Measurements from ENCODE around the gene FOXJ3. TPM values are rescaled to one million over a fixed set of nuclear protein-coding genes. Genes with fewer than 3 reads are reported as not detected.

The FOXJ3 gene
- total RNA-seq, 1 experiment from 2014 or later = 51.4 TPM

DNA sequence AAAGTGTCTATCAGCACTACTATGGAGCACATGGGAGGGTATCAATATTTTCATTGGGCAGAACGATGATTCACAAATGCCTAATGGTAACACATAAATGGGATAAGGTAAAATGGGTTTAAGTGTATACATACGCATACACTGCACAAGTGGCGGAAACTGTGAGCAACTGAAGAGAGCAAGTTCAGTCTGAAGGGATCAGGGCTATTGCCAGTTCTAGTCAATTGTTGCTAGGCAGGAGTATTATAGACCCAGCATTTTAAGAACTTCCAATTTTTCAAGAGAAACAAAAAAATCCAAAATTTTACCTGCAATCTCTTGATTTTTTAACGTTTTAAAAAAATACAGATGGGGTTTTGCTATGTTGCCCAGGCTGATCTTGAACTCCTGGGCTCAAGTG, 23.1 kb downstream of the FOXJ3 start:
- no peak for DNase-seq
- H3K4me1 Mint-ChIP-seq (ENCODE audit: low read depth, unreplicated experiment) = peaks cover 42% of the 10 kb centered on the region
- TF ChIP-seq CTCF (IDR thresholded peaks at IDR 0.05; ENCODE audit: unreplicated experiment) = no peak
- intact Hi-C loops (cut with micrococcal nuclease; ENCODE audit: unreplicated experiment) = no loop called here
- no peak overlapping the region for H3K4me3 Mint-ChIP-seq (ENCODE audit: low read depth, unreplicated experiment)
- H3K9me3 Mint-ChIP-seq (ENCODE audit: low read depth, unreplicated experiment) = no peaks in the 10 kb centered on the region
- CTCF ChIA-PET = no interaction called here
- no peaks in the 10 kb centered on the region for H3K36me3 Mint-ChIP-seq (ENCODE audit: insufficient read depth, unreplicated experiment)
- H3K27ac Mint-ChIP-seq (ENCODE audit: unreplicated experiment) = no peak overlapping the region
- H3K27me3 Mint-ChIP-seq (ENCODE audit: unreplicated experiment) = no peaks in the 10 kb centered on the region
- BruUV-seq (replicated peaks) = no TSS peak

GRCh38 chr1:42311138-42311537, 23.9 kb downstream of the FOXJ3 start:
- no TSS peak for BruUV-seq (replicated peaks)
- TF ChIP-seq CTCF (IDR thresholded peaks at IDR 0.05; ENCODE audit: unreplicated experiment) = no peak
- DNase-seq = no peak
- Mint-ChIP-seq H3K4me3 (ENCODE audit: low read depth, unreplicated experiment) (no peak overlapping the region), H3K9me3 (ENCODE audit: low read depth, unreplicated experiment) (no peaks in the 10 kb centered on the region), H3K4me1 (ENCODE audit: low read depth, unreplicated experiment) (peaks cover 35% of the 10 kb centered on the region), H3K27me3 (ENCODE audit: unreplicated experiment) (no peaks in the 10 kb centered on the region), H3K27ac (ENCODE audit: unreplicated experiment) (no peak overlapping the region), H3K36me3 (ENCODE audit: insufficient read depth, unreplicated experiment) (no peaks in the 10 kb centered on the region)
- CTCF ChIA-PET = interaction anchor here (0.6 kb wide), 1 partner anchor 46 kb away, joined by 3 read pairs; no protein-coding TSS in a partner anchor
- intact Hi-C loops (cut with micrococcal nuclease; ENCODE audit: unreplicated experiment) = no loop called here

DNA sequence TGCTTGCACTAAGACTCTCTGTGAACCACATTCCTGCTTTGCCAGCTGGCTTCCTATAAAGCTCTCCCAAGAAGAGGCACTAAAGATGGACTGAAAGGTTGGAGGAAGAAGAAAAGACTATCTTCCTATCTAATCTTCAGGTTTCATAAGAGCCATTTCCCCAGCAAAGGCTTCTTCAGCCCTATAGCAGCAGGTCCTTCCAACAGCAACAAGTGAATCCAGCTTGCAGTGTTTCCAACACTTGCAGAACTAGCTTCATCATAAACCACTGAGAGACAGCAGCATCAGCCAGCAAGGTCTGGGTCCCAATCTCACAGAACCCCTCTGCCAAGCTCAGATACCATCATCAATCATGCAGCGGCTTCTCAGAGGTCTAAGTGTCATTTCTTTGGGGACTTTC, 28.1 kb downstream of the FOXJ3 start:
- BruUV-seq (replicated peaks) = no TSS peak
- Mint-ChIP-seq H3K4me3 (ENCODE audit: low read depth, unreplicated experiment) (no peak overlapping the region), H3K27ac (ENCODE audit: unreplicated experiment) (no peak overlapping the region), H3K27me3 (ENCODE audit: unreplicated experiment) (no peaks in the 10 kb centered on the region), H3K4me1 (ENCODE audit: low read depth, unreplicated experiment) (peaks cover 7% of the 10 kb centered on the region), H3K9me3 (ENCODE audit: low read depth, unreplicated experiment) (peaks cover 4% of the 10 kb centered on the region), H3K36me3 (ENCODE audit: insufficient read depth, unreplicated experiment) (peaks cover 1% of the 10 kb centered on the region)
- intact Hi-C loops (cut with micrococcal nuclease; ENCODE audit: unreplicated experiment) = loop anchor here (10.0 kb wide), 1 partner anchor 58 kb away; no protein-coding TSS in a partner anchor
- CTCF ChIA-PET = interaction anchor here (1.1 kb wide), 1 partner anchor 9 kb away, joined by 3 read pairs; no protein-coding TSS in a partner anchor
- no peak for TF ChIP-seq CTCF (IDR thresholded peaks at IDR 0.05; ENCODE audit: unreplicated experiment)
- DNase-seq = no peak

- no TSS peak for BruUV-seq (replicated peaks)
- H3K27ac Mint-ChIP-seq (ENCODE audit: unreplicated experiment) = no peak overlapping the region
- DNase-seq = no peak
- CTCF ChIA-PET = no interaction called here
- no peak overlapping the region for H3K4me3 Mint-ChIP-seq (ENCODE audit: low read depth, unreplicated experiment)
- H3K4me1 Mint-ChIP-seq (ENCODE audit: low read depth, unreplicated experiment) = peaks cover 7% of the 10 kb centered on the region
- TF ChIP-seq CTCF (IDR thresholded peaks at IDR 0.05; ENCODE audit: unreplicated experiment) = no peak
- intact Hi-C loops (cut with micrococcal nuclease; ENCODE audit: unreplicated experiment) = loop anchor here (10.0 kb wide), 1 partner anchor 59 kb away; no protein-coding TSS in a partner anchor
- H3K36me3 Mint-ChIP-seq (ENCODE audit: insufficient read depth, unreplicated experiment) = peaks cover 5% of the 10 kb centered on the region
- H3K27me3 Mint-ChIP-seq (ENCODE audit: unreplicated experiment) = no peaks in the 10 kb centered on the region
- peaks cover 10% of the 10 kb centered on the region for H3K9me3 Mint-ChIP-seq (ENCODE audit: low read depth, unreplicated experiment)
Measured at GRCh38 chr1:42305639-42306038, 29.4 kb downstream of the FOXJ3 start.

Data from Calu3 (cell line).